Ascending aorta (tissue), 2 donors: ENCODE measurements around the gene C1QTNF1. TPM values are rescaled to one million over a fixed set of nuclear protein-coding genes. Genes with fewer than 3 reads are reported as not detected.
A peak's percentile ranks its signal among the peaks of the same experiment; 100 is the strongest.

ENCODE experiments used
- DNase-seq, 2 donors: peaks; one replicate each; pipeline ENCODE4 v3.0.0-alpha.2; 2019; ENCODE audit warnings: low spot score in 2 of 2
- H3K27ac ChIP-seq, 2 donors: fragments of 200-600 bp; sonication (generic); one replicate each; pipeline ENCODE4 v1.5.1; 2016 to 2017; ENCODE audit warnings: mild to moderate bottlenecking in 1 of 2
- H3K27me3 ChIP-seq: fragments of 200-600 bp; sonication (generic); one replicate; pipeline ENCODE4 v1.5.1; 2017
- H3K36me3 ChIP-seq, 2 donors: fragments of 200-600 bp; sonication (generic); one replicate each; pipeline ENCODE4 v1.5.1; 2016
- H3K4me1 ChIP-seq, 2 donors: fragments of 200-600 bp; sonication (generic); one replicate each; pipeline ENCODE4 v1.5.1; 2016 to 2017; ENCODE audit warnings: mild to moderate bottlenecking in 1 of 2
- H3K4me3 ChIP-seq, 2 donors: fragments of 200-600 bp; sonication (generic); one replicate each; pipeline ENCODE4 v1.5.1; 2016 to 2017; ENCODE audit warnings: mild to moderate bottlenecking in 1 of 2
- H3K9me3 ChIP-seq, 2 donors: fragments of 200-600 bp; sonication (generic); one replicate each; pipeline ENCODE4 v1.5.1; 2016
- CTCF ChIP-seq, 3 experiments: fragments of 200-600 bp in 2 of 3; fragments of 450-650 bp in 1 of 3; sonication (generic) in 2 of 3; IDR thresholded peaks; one replicate each; pipeline ENCODE4 v1.5.1; 2016 to 2019; ENCODE audit warnings: antibody characterized with exemption in 3 of 3, mild to moderate bottlenecking in 1 of 3, moderate library complexity in 1 of 3
- intact Hi-C: fragments of 100-400 bp; cut with DNase I; formaldehyde crosslinking; loops from one replicate; pipeline ENCODE4 v1.15.1; 2023
- total RNA-seq: library from RNA; depleted of rRNA; stranded (reverse); fragments of >200 nt; gene quantifications from one replicate; pipeline ENCODE4 v1.1.0, GENCODE V29; 2016

Gene C1QTNF1
- total RNA-seq, 1 donor from 2014 or later = 435 TPM

- intact Hi-C loops = no loop called here
- DNase-seq = no peak
- Histone ChIP-seq H3K27ac (no peak overlapping the region), H3K4me1 (peaks cover 6 to 21% of the 10 kb centered on the region in 2 donors), H3K36me3 (peaks cover 4 to 11% of the 10 kb centered on the region in 2 donors), H3K27me3 (no peaks in the 10 kb centered on the region), H3K9me3 (no peaks in the 10 kb centered on the region), H3K4me3 (no peak overlapping the region)
- TF ChIP-seq CTCF (IDR thresholded peaks at IDR 0.05) = no peak
These were observed 17.1 kb downstream of the C1QTNF1 start for GRCh38 chr17:79041041-79041570.

GRCh38 chr17:79041723-79042420, 17.9 kb downstream of the C1QTNF1 start:
- Histone ChIP-seq H3K27me3 (no peaks in the 10 kb centered on the region), H3K36me3 (peaks cover 4 to 11% of the 10 kb centered on the region in 2 donors)
- intact Hi-C loops = loop anchor here (1.0 to 2.0 kb wide), 2 partner anchors 22 to 49 kb away; no protein-coding TSS in a partner anchor

GRCh38 chr17:79042421-79043190, 18.6 kb downstream of the C1QTNF1 start:
- intact Hi-C loops = loop anchor here (1.0 to 2.0 kb wide), 2 partner anchors 22 to 50 kb away; no protein-coding TSS in a partner anchor
- DNase-seq = peak in 1 of 2 donors; percentile 82
- H3K4me1 ChIP-seq = peaks cover 10 to 18% of the 10 kb centered on the region in 2 donors

More at GRCh38 chr17:79041723-79042420, 17.9 kb downstream of the C1QTNF1 start:
- no peaks in the 10 kb centered on the region for H3K9me3 ChIP-seq
- no peak overlapping the region for H3K4me3 ChIP-seq
- H3K4me1 ChIP-seq = peaks cover 10 to 23% of the 10 kb centered on the region in 2 donors
- no peak for TF ChIP-seq CTCF (IDR thresholded peaks at IDR 0.05)
- no peak for DNase-seq
- H3K27ac ChIP-seq = no peak overlapping the region

GRCh38 chr17:79043191-79043930, 19.4 kb downstream of the C1QTNF1 start:
- Histone ChIP-seq H3K4me1 (peaks cover 10 to 17% of the 10 kb centered on the region in 2 donors), H3K4me3 (no peak overlapping the region), H3K27ac (no peak overlapping the region), H3K27me3 (no peaks in the 10 kb centered on the region), H3K9me3 (no peaks in the 10 kb centered on the region), H3K36me3 (peaks cover 4 to 25% of the 10 kb centered on the region in 2 donors)
- DNase-seq = peak in 1 of 2 donors; percentile 4
- intact Hi-C loops = loop anchor here (2.0 kb wide), 1 partner anchor 51 kb away; no protein-coding TSS in a partner anchor
- TF ChIP-seq CTCF (IDR thresholded peaks at IDR 0.05) = no peak

More at GRCh38 chr17:79042421-79043190, 18.6 kb downstream of the C1QTNF1 start:
- H3K27me3 ChIP-seq = no peaks in the 10 kb centered on the region
- TF ChIP-seq CTCF (IDR thresholded peaks at IDR 0.05) = peak; percentile 75 to 79 (median 78)
- H3K9me3 ChIP-seq = no peaks in the 10 kb centered on the region
- no peak overlapping the region for H3K4me3 ChIP-seq
- H3K36me3 ChIP-seq = peaks cover 4 to 17% of the 10 kb centered on the region in 2 donors
- no peak overlapping the region for H3K27ac ChIP-seq

GRCh38 chr17:79043931-79044320, 20.0 kb downstream of the C1QTNF1 start:
- no peaks in the 10 kb centered on the region for H3K27me3 ChIP-seq
- H3K27ac ChIP-seq = no peak overlapping the region
- no peak for TF ChIP-seq CTCF (IDR thresholded peaks at IDR 0.05)
- H3K4me3 ChIP-seq = no peak overlapping the region
- intact Hi-C loops = loop anchor here (2.0 kb wide), 1 partner anchor 51 kb away; no protein-coding TSS in a partner anchor
- H3K9me3 ChIP-seq = no peaks in the 10 kb centered on the region
- peaks cover 10 to 17% of the 10 kb centered on the region in 2 donors for H3K4me1 ChIP-seq
- H3K36me3 ChIP-seq = peaks cover 8 to 31% of the 10 kb centered on the region in 2 donors
- DNase-seq = no peak
